Trophoblast cell (in vitro differentiated cells and primary cell): ENCODE data around the gene PITPNM1.
"Not testable (repeated sequence)": the region's sequence is repeated elsewhere in the genome, so short reads cannot be mapped to it uniquely, and the experiment has no call there.

ENCODE experiments used
- DNase-seq, 2 donors: peaks; one replicate each; pipeline ENCODE4 v3.0.0-alpha.2; 2016
- H2AFZ ChIP-seq: 2 replicates; pipeline ENCODE4 v1.6.1; 2013; ENCODE audit warnings: low read length, moderate library complexity, mild to moderate bottlenecking; ENCODE audit not compliant: insufficient read depth, poor library complexity
- H2AK5ac ChIP-seq: 2 replicates; pipeline ENCODE4 v1.6.1; 2013; ENCODE audit warnings: mild to moderate bottlenecking, low read length
- H2BK120ac ChIP-seq: 2 replicates; pipeline ENCODE4 v1.6.1; 2013; ENCODE audit warnings: low read length, mild to moderate bottlenecking, moderate library complexity; ENCODE audit not compliant: insufficient read depth, poor library complexity
- H2BK12ac ChIP-seq: 2 replicates; pipeline ENCODE4 v1.6.1; 2013; ENCODE audit warnings: mild to moderate bottlenecking, low read length, moderate library complexity
- H2BK5ac ChIP-seq: 2 replicates; pipeline ENCODE4 v1.6.1; 2013; ENCODE audit warnings: low read length, low read depth, moderate library complexity, mild to moderate bottlenecking; ENCODE audit not compliant: poor library complexity
- H3K14ac ChIP-seq: 2 replicates; pipeline ENCODE4 v1.6.1; 2013; ENCODE audit warnings: mild to moderate bottlenecking, low read length
- H3K18ac ChIP-seq: 2 replicates; pipeline ENCODE4 v1.6.1; 2013; ENCODE audit warnings: mild to moderate bottlenecking, low read length
- H3K23ac ChIP-seq: 2 replicates; pipeline ENCODE4 v1.6.1; 2013; ENCODE audit warnings: low read length
- H3K27ac ChIP-seq: 2 replicates; pipeline ENCODE4 v1.5.1; 2013; ENCODE audit warnings: low read depth, mild to moderate bottlenecking, inconsistent platforms, low read length, moderate library complexity
- H3K27me3 ChIP-seq: 2 replicates; pipeline ENCODE4 v1.6.1; 2013; ENCODE audit warnings: inconsistent platforms, mild to moderate bottlenecking, low read length, moderate library complexity; ENCODE audit not compliant: insufficient read depth
- H3K36me3 ChIP-seq, 2 experiments: 1 replicate in 1 of 2; 2 replicates in 1 of 2; pipeline ENCODE4 v1.6.1; 2013; ENCODE audit warnings: low read length in 2 of 2, mild to moderate bottlenecking in 2 of 2, moderate library complexity in 1 of 2; ENCODE audit not compliant: insufficient read depth in 2 of 2, control insufficient read depth in 1 of 2
- H3K4ac ChIP-seq: 2 replicates; pipeline ENCODE4 v1.6.1; 2013; ENCODE audit warnings: low read depth, mild to moderate bottlenecking, low read length, moderate library complexity
- H3K4me1 ChIP-seq, 2 experiments: 1 replicate in 1 of 2; 2 replicates in 1 of 2; pipeline ENCODE4 v1.6.1; 2013; ENCODE audit warnings: low read length in 2 of 2, mild to moderate bottlenecking in 2 of 2, moderate library complexity in 1 of 2; ENCODE audit not compliant: insufficient read depth in 2 of 2, control insufficient read depth in 1 of 2
- H3K4me2 ChIP-seq: 2 replicates; pipeline ENCODE4 v1.6.1; 2013; ENCODE audit warnings: inconsistent platforms, mild to moderate bottlenecking, low read length, moderate library complexity
- H3K4me3 ChIP-seq: 2 replicates; pipeline ENCODE4 v1.5.1; 2013; ENCODE audit warnings: mild to moderate bottlenecking, low read depth, low read length, inconsistent platforms
- H3K79me1 ChIP-seq: one replicate; pipeline ENCODE4 v1.6.1; 2013; ENCODE audit warnings: low read length
- H3K79me2 ChIP-seq: 2 replicates; pipeline ENCODE4 v1.6.1; 2013; ENCODE audit warnings: low read length, mild to moderate bottlenecking; ENCODE audit not compliant: control insufficient read depth, insufficient read depth, poor library complexity
- H3K9ac ChIP-seq: 2 replicates; pipeline ENCODE4 v1.6.1; 2013; ENCODE audit warnings: mild to moderate bottlenecking, low read length
- H3K9me3 ChIP-seq: 2 replicates; pipeline ENCODE4 v1.6.1; 2013; ENCODE audit warnings: low read depth, mild to moderate bottlenecking, control low read depth, inconsistent platforms, low read length; ENCODE audit not compliant: insufficient read depth
- H4K12ac ChIP-seq: 2 replicates; pipeline ENCODE4 v1.6.1; 2013; ENCODE audit warnings: low read depth, mild to moderate bottlenecking, low read length, moderate library complexity
- H4K8ac ChIP-seq: 2 replicates; pipeline ENCODE4 v1.6.1; 2013; ENCODE audit warnings: low read depth, mild to moderate bottlenecking, low read length, moderate library complexity
- H4K91ac ChIP-seq: one replicate; pipeline ENCODE4 v1.6.1; 2013; ENCODE audit warnings: low read depth, mild to moderate bottlenecking, low read length, moderate library complexity
- WGBS: extraction: QIAGEN DNeasy Blood & Tissue Kit; methylation state at CpG from one replicate; pipeline ENCODE4 v1.1.7; 2013; ENCODE audit warnings: missing lambda C conversion rate; ENCODE audit not compliant: insufficient read length, insufficient coverage; ENCODE audit errors: extremely low coverage; 5-methylcytosine and 5-hydroxymethylcytosine counted together

PITPNM1 gene

GRCh38 chr11:67548112-67548511, 42.9 kb upstream of the PITPNM1 start:
- not testable (repeated sequence) for H3K9me3 ChIP-seq, H2AK5ac ChIP-seq, H4K8ac ChIP-seq, H2BK5ac ChIP-seq, H2BK120ac ChIP-seq, H3K4me1 ChIP-seq, H3K4ac ChIP-seq, H3K4me3 ChIP-seq, H4K91ac ChIP-seq, H3K27ac ChIP-seq, DNase-seq, H3K18ac ChIP-seq, H2BK12ac ChIP-seq, H3K36me3 ChIP-seq, H3K79me1 ChIP-seq, H3K14ac ChIP-seq, H3K4me2 ChIP-seq, H3K27me3 ChIP-seq, H3K79me2 ChIP-seq, H3K23ac ChIP-seq, H2AFZ ChIP-seq, H4K12ac ChIP-seq, H3K9ac ChIP-seq
- no CpG with 5 or more reads among the region's 4 CpGs for WGBS

DNA sequence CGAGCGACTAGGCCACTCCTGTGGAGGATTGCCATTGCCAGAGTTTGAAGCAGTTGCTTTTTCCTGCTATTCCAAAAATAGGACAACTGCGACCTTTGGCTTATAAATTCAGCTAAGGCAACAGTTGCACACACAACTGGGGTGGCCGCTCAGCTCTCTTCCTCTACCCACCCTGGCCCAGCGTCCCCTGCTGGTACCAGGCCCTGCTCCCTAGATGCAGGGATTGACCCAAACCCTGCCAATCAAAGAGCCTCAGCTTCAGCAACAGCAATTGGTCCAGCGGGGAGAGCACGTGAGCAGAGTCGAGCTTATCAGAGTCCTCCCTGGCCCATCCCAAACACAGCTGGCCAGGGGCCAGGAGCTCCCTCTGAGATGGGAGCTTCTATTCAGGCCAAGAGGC, 40.1 kb upstream of the PITPNM1 start:
- Histone ChIP-seq H3K4ac (no peak overlapping the region), H3K4me2 (no peak overlapping the region)

GRCh38 chr11:67544616-67545242, 39.6 kb upstream of the PITPNM1 start:
- H2BK120ac ChIP-seq = no peak overlapping the region
- no peak overlapping the region for H2AFZ ChIP-seq
- no peak overlapping the region for H3K9ac ChIP-seq
- H3K79me1 ChIP-seq = no peaks in the 10 kb centered on the region
- no peak overlapping the region for H2BK5ac ChIP-seq
- no peak overlapping the region for H4K8ac ChIP-seq
- H3K4me2 ChIP-seq = no peak overlapping the region
- DNase-seq = no peak
- H3K36me3 ChIP-seq = no peaks in the 10 kb centered on the region
- no peak overlapping the region for H3K27ac ChIP-seq
- no peak overlapping the region for H3K23ac ChIP-seq
- H3K79me2 ChIP-seq = no peaks in the 10 kb centered on the region
- no peak overlapping the region for H4K91ac ChIP-seq
- WGBS = no CpG with 5 or more reads among the region's 10 CpGs
- no peak overlapping the region for H3K4ac ChIP-seq
- H3K4me3 ChIP-seq = no peak overlapping the region
- no peak overlapping the region for H2BK12ac ChIP-seq
- no peaks in the 10 kb centered on the region for H3K4me1 ChIP-seq
- no peak overlapping the region for H2AK5ac ChIP-seq
- no peak overlapping the region for H4K12ac ChIP-seq
- no peak overlapping the region for H3K18ac ChIP-seq
- H3K27me3 ChIP-seq = no peaks in the 10 kb centered on the region
- no peaks in the 10 kb centered on the region for H3K9me3 ChIP-seq
- no peak overlapping the region for H3K14ac ChIP-seq

More for the DNA sequence above, 40.1 kb upstream of the PITPNM1 start:
- Histone ChIP-seq H4K12ac (no peak overlapping the region), H3K14ac (no peak overlapping the region), H4K8ac (no peak overlapping the region), H3K9ac (no peak overlapping the region), H3K4me3 (no peak overlapping the region), H2AK5ac (no peak overlapping the region), H3K36me3 (no peaks in the 10 kb centered on the region), H3K9me3 (no peaks in the 10 kb centered on the region), H2BK12ac (no peak overlapping the region), H3K79me2 (no peaks in the 10 kb centered on the region), H3K18ac (no peak overlapping the region), H4K91ac (no peak overlapping the region), H3K27ac (no peak overlapping the region), H2AFZ (no peak overlapping the region), H2BK120ac (no peak overlapping the region), H3K4me1 (no peaks in the 10 kb centered on the region), H2BK5ac (no peak overlapping the region), H3K23ac (no peak overlapping the region), H3K27me3 (no peaks in the 10 kb centered on the region), H3K79me1 (no peaks in the 10 kb centered on the region)
- no CpG with 5 or more reads among the region's 8 CpGs for WGBS
- no peak for DNase-seq

DNA sequence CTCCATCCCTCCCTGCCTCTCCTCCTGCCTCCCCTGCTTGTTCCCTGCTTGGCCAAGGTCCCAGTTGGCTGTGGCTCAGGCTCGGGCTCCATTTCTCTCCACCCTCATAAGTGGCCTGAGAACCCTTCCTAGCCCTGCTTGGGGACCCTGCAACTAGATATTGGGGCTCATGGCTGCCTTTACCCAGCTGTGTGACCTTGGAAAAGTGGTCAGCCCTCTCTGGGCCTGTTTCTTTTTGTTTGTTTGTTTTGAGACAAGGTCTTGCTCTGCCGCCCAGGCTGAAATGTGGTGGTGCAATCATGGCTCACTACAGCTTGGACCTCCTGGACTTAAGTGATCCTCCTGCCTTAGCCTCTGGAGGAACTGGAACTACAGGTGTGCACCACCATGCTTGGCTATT, 38.4 kb upstream of the PITPNM1 start:
- H2BK120ac ChIP-seq = no peak overlapping the region
- H3K9ac ChIP-seq = no peak overlapping the region
- DNase-seq = no peak
- peaks cover 2% of the 10 kb centered on the region for H3K9me3 ChIP-seq
- H3K14ac ChIP-seq = no peak overlapping the region
- H3K4me3 ChIP-seq = no peak overlapping the region
- no peak overlapping the region for H3K4me2 ChIP-seq
- H3K27ac ChIP-seq = no peak overlapping the region
- H2AFZ ChIP-seq = no peak overlapping the region
- no peak overlapping the region for H4K12ac ChIP-seq
- no peaks in the 10 kb centered on the region for H3K79me2 ChIP-seq
- H3K27me3 ChIP-seq = no peaks in the 10 kb centered on the region
- H3K79me1 ChIP-seq = no peaks in the 10 kb centered on the region
- H3K18ac ChIP-seq = no peak overlapping the region
- no peak overlapping the region for H2BK12ac ChIP-seq
- no peaks in the 10 kb centered on the region for H3K4me1 ChIP-seq
- no peak overlapping the region for H3K23ac ChIP-seq
- no peak overlapping the region for H4K8ac ChIP-seq
- no peak overlapping the region for H3K4ac ChIP-seq
- no peak overlapping the region for H2BK5ac ChIP-seq
- WGBS = no CpG with 5 or more reads among the region's 2 CpGs
- H4K91ac ChIP-seq = no peak overlapping the region
- H2AK5ac ChIP-seq = no peak overlapping the region
- no peaks in the 10 kb centered on the region for H3K36me3 ChIP-seq
